Nephron progenitor cell (in vitro differentiated cells): ENCODE results near the gene RAB40A.

Experiments used
- DNase-seq: peaks from one replicate; pipeline ENCODE4 v3.0.0; 2021
- H3K27ac Mint-ChIP-seq: 2 replicates; pipeline ENCODE4 v1.8.0; 2021; ENCODE audit warnings: mild to moderate bottlenecking, moderate library complexity, mixed read lengths
- H3K27me3 Mint-ChIP-seq: 2 replicates; pipeline ENCODE4 v1.8.0; 2021; ENCODE audit warnings: mild to moderate bottlenecking, low read depth, mixed read lengths; ENCODE audit not compliant: poor library complexity
- H3K36me3 Mint-ChIP-seq: 2 replicates; pipeline ENCODE4 v1.8.0; 2021; ENCODE audit warnings: low read depth, mixed read lengths
- H3K4me1 Mint-ChIP-seq: 2 replicates; pipeline ENCODE4 v1.8.0; 2021; ENCODE audit warnings: mixed read lengths
- H3K4me3 Mint-ChIP-seq: 2 replicates; pipeline ENCODE4 v1.8.0; 2021; ENCODE audit warnings: mild to moderate bottlenecking, moderate library complexity, mixed read lengths
- H3K9me3 Mint-ChIP-seq: 2 replicates; pipeline ENCODE4 v1.8.0; 2021; ENCODE audit warnings: mild to moderate bottlenecking, moderate library complexity, mixed read lengths
- CTCF ChIP-seq: fragments of 200-600 bp; sonication (generic); IDR thresholded peaks from 2 replicates; pipeline ENCODE4 v1.5.0; 2021; ENCODE audit warnings: antibody characterized with exemption

Gene RAB40A

GRCh38 chrX:103518571-103518970, 718 bp downstream of the RAB40A start:
- Mint-ChIP-seq H3K36me3 (no peaks in the 10 kb centered on the region), H3K4me1 (peaks cover 7% of the 10 kb centered on the region), H3K9me3 (no peaks in the 10 kb centered on the region), H3K27me3 (no peaks in the 10 kb centered on the region), H3K27ac (no peak overlapping the region), H3K4me3 (no peak overlapping the region)
- DNase-seq, result no peak
- no peak for TF ChIP-seq CTCF

GRCh38 chrX:103517246-103517645, 2.0 kb downstream of the RAB40A start:
- no peaks in the 10 kb centered on the region for H3K27me3 Mint-ChIP-seq
- H3K36me3 Mint-ChIP-seq, result no peaks in the 10 kb centered on the region
- no peak for TF ChIP-seq CTCF
- no peak for DNase-seq
- H3K4me3 Mint-ChIP-seq, result no peak overlapping the region
- H3K27ac Mint-ChIP-seq, result no peak overlapping the region
- H3K4me1 Mint-ChIP-seq, result peaks cover 7% of the 10 kb centered on the region
- H3K9me3 Mint-ChIP-seq, result no peaks in the 10 kb centered on the region

- Mint-ChIP-seq H3K27ac (no peak overlapping the region), H3K4me3 (no peak overlapping the region), H3K9me3 (peaks cover 8% of the 10 kb centered on the region), H3K27me3 (peaks cover 7% of the 10 kb centered on the region), H3K4me1 (no peaks in the 10 kb centered on the region), H3K36me3 (no peaks in the 10 kb centered on the region)
- DNase-seq, result no peak
- no peak for TF ChIP-seq CTCF
Measured at GRCh38 chrX:103513476-103514108, 5.7 kb downstream of the RAB40A start.

GRCh38 chrX:103513067-103513466, 6.2 kb downstream of the RAB40A start:
- Mint-ChIP-seq H3K9me3 (peaks cover 8% of the 10 kb centered on the region), H3K4me3 (no peak overlapping the region), H3K36me3 (no peaks in the 10 kb centered on the region), H3K27ac (no peak overlapping the region), H3K4me1 (no peaks in the 10 kb centered on the region), H3K27me3 (peaks cover 7% of the 10 kb centered on the region)
- DNase-seq, result no peak
- TF ChIP-seq CTCF, result no peak

GRCh38 chrX:103510031-103510430, 9.3 kb downstream of the RAB40A start:
- no peak for TF ChIP-seq CTCF
- Mint-ChIP-seq H3K27me3 (peaks cover 10% of the 10 kb centered on the region), H3K4me3 (no peak overlapping the region), H3K27ac (no peak overlapping the region), H3K9me3 (peaks cover 8% of the 10 kb centered on the region), H3K4me1 (no peaks in the 10 kb centered on the region), H3K36me3 (no peaks in the 10 kb centered on the region)
- no peak for DNase-seq

GRCh38 chrX:103503853-103504207, 15.5 kb downstream of the RAB40A start:
- H3K4me3 Mint-ChIP-seq, result no peak overlapping the region
- H3K9me3 Mint-ChIP-seq, result no peaks in the 10 kb centered on the region
- peaks cover 6% of the 10 kb centered on the region for H3K36me3 Mint-ChIP-seq
- DNase-seq, result no peak
- TF ChIP-seq CTCF, result no peak
- no peak overlapping the region for H3K27ac Mint-ChIP-seq
- H3K4me1 Mint-ChIP-seq, result peaks cover 5% of the 10 kb centered on the region
- H3K27me3 Mint-ChIP-seq, result peaks cover 7% of the 10 kb centered on the region
